ENCODE results near the gene ATP9A.

The ATP9A gene

GRCh38 chr20:51768759-51769517, 748 bp upstream of the ATP9A start (continued):
- TF ChIP-seq REST (tag by site-specific recombination; IDR thresholded peaks at IDR 0.05) (no peak), ZNF600 (tag by site-specific recombination; IDR thresholded peaks at IDR 0.05) (peak; percentile 67), ZNF670 (tag by site-specific recombination; IDR thresholded peaks at IDR 0.05; ENCODE audit: low read depth) (no peak), ZBTB17 (tag by site-specific recombination; IDR thresholded peaks at IDR 0.05) (peak; percentile 40; the same call in 1 of the 2 replicates), ZBTB8A (tag by site-specific recombination; IDR thresholded peaks at IDR 0.05) (peak; percentile 60), ZNF596 (tag by site-specific recombination; IDR thresholded peaks at IDR 0.05) (no peak), GLIS2 (tag by site-specific recombination; IDR thresholded peaks at IDR 0.05) (peak; percentile 43; the same call in 1 of the 2 replicates)

GRCh38 chr20:51766994-51767866, 960 bp downstream of the ATP9A start:
- CTCF ChIA-PET: interaction anchor here (0.6 to 0.7 kb wide), 2 partner anchors 12 to 13 kb away, joined by 3 to 5 read pairs; no protein-coding TSS in a partner anchor
- POLR2A ChIA-PET: interaction anchor here (1.0 kb wide), 1 partner anchor 33 kb away, joined by 3 read pairs; no protein-coding TSS in a partner anchor
- no peaks in the 10 kb centered on the region for H3K9me3 ChIP-seq (ENCODE audit: control insufficient read depth, insufficient read depth, low read depth, low read length)
- peak overlapping the region; percentile 93 for H3K27ac ChIP-seq (ENCODE audit: extremely low read depth, low read depth, low read length)
- H3K4me1 ChIP-seq (ENCODE audit: control insufficient read depth, insufficient read depth, low read length): no peaks in the 10 kb centered on the region
- H3K36me3 ChIP-seq (ENCODE audit: control insufficient read depth in 2 of 2, insufficient read depth in 1 of 2, low read length in 2 of 2): no peaks in the 10 kb centered on the region
- peak overlapping the region; percentile 78 for H3K4me3 ChIP-seq (ENCODE audit: low read depth, low read length)
- TF ChIP-seq ZBTB7A (tag by site-specific recombination; IDR thresholded peaks at IDR 0.05; ENCODE audit: low read depth): peak; percentile 82; the same call in 1 of the 2 replicates
- TF ChIP-seq, protein P1, sequence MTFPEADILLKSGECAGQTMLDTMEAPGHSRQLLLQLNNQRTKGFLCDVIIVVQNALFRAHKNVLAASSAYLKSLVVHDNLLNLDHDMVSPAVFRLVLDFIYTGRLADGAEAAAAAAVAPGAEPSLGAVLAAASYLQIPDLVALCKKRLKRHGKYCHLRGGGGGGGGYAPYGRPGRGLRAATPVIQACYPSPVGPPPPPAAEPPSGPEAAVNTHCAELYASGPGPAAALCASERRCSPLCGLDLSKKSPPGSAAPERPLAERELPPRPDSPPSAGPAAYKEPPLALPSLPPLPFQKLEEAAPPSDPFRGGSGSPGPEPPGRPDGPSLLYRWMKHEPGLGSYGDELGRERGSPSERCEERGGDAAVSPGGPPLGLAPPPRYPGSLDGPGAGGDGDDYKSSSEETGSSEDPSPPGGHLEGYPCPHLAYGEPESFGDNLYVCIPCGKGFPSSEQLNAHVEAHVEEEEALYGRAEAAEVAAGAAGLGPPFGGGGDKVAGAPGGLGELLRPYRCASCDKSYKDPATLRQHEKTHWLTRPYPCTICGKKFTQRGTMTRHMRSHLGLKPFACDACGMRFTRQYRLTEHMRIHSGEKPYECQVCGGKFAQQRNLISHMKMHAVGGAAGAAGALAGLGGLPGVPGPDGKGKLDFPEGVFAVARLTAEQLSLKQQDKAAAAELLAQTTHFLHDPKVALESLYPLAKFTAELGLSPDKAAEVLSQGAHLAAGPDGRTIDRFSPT (tag by site-specific recombination; IDR thresholded peaks at IDR 0.05): peak; percentile 64; the same call in 1 of the 2 replicates
- peak; percentile 49; the same call in 1 of the 2 replicates for TF ChIP-seq ZNF600 (tag by site-specific recombination; IDR thresholded peaks at IDR 0.05)
- peak; percentile 45; the same call in 1 of the 2 replicates for TF ChIP-seq ZNF76 (tag by site-specific recombination; IDR thresholded peaks at IDR 0.05; ENCODE audit: borderline replicate concordance, low read depth)
- TF ChIP-seq, protein P2, sequence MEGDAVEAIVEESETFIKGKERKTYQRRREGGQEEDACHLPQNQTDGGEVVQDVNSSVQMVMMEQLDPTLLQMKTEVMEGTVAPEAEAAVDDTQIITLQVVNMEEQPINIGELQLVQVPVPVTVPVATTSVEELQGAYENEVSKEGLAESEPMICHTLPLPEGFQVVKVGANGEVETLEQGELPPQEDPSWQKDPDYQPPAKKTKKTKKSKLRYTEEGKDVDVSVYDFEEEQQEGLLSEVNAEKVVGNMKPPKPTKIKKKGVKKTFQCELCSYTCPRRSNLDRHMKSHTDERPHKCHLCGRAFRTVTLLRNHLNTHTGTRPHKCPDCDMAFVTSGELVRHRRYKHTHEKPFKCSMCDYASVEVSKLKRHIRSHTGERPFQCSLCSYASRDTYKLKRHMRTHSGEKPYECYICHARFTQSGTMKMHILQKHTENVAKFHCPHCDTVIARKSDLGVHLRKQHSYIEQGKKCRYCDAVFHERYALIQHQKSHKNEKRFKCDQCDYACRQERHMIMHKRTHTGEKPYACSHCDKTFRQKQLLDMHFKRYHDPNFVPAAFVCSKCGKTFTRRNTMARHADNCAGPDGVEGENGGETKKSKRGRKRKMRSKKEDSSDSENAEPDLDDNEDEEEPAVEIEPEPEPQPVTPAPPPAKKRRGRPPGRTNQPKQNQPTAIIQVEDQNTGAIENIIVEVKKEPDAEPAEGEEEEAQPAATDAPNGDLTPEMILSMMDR (tag by site-specific recombination; IDR thresholded peaks at IDR 0.05): peak; percentile 91
- TF ChIP-seq, protein P3, sequence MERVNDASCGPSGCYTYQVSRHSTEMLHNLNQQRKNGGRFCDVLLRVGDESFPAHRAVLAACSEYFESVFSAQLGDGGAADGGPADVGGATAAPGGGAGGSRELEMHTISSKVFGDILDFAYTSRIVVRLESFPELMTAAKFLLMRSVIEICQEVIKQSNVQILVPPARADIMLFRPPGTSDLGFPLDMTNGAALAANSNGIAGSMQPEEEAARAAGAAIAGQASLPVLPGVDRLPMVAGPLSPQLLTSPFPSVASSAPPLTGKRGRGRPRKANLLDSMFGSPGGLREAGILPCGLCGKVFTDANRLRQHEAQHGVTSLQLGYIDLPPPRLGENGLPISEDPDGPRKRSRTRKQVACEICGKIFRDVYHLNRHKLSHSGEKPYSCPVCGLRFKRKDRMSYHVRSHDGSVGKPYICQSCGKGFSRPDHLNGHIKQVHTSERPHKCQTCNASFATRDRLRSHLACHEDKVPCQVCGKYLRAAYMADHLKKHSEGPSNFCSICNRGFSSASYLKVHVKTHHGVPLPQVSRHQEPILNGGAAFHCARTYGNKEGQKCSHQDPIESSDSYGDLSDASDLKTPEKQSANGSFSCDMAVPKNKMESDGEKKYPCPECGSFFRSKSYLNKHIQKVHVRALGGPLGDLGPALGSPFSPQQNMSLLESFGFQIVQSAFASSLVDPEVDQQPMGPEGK (tag by site-specific recombination; IDR thresholded peaks at IDR 0.05): peak; percentile 79
- peak; percentile 91 for TF ChIP-seq ZBTB10 (tag by site-specific recombination; IDR thresholded peaks at IDR 0.05)
- TF ChIP-seq, protein P4, sequence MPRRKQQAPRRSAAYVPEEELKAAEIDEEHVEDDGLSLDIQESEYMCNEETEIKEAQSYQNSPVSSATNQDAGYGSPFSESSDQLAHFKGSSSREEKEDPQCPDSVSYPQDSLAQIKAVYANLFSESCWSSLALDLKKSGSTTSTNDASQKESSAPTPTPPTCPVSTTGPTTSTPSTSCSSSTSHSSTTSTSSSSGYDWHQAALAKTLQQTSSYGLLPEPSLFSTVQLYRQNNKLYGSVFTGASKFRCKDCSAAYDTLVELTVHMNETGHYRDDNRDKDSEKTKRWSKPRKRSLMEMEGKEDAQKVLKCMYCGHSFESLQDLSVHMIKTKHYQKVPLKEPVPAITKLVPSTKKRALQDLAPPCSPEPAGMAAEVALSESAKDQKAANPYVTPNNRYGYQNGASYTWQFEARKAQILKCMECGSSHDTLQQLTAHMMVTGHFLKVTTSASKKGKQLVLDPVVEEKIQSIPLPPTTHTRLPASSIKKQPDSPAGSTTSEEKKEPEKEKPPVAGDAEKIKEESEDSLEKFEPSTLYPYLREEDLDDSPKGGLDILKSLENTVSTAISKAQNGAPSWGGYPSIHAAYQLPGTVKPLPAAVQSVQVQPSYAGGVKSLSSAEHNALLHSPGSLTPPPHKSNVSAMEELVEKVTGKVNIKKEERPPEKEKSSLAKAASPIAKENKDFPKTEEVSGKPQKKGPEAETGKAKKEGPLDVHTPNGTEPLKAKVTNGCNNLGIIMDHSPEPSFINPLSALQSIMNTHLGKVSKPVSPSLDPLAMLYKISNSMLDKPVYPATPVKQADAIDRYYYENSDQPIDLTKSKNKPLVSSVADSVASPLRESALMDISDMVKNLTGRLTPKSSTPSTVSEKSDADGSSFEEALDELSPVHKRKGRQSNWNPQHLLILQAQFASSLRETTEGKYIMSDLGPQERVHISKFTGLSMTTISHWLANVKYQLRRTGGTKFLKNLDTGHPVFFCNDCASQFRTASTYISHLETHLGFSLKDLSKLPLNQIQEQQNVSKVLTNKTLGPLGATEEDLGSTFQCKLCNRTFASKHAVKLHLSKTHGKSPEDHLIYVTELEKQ (tag by site-specific recombination; IDR thresholded peaks at IDR 0.05; ENCODE audit: borderline replicate concordance): no peak
- TF ChIP-seq ZXDB (tag by site-specific recombination; IDR thresholded peaks at IDR 0.05): peak; percentile 85
- peak; percentile 85 for TF ChIP-seq ZIC2 (tag by site-specific recombination; IDR thresholded peaks at IDR 0.05)

Data from HEK293 (cell line).